ENCODE measurements around the gene NADK.

NADK gene

GRCh38 chr1:1777950-1778662 lies at the start of gene NADK:
Gene NADK, minus strand, starts transcription at chr1:1778470. Its CDS starts 13,064 bp downstream, at chr1:1765406.
- peak; percentile 44 for DNase-seq (ENCODE audit: low spot score)

DNA sequence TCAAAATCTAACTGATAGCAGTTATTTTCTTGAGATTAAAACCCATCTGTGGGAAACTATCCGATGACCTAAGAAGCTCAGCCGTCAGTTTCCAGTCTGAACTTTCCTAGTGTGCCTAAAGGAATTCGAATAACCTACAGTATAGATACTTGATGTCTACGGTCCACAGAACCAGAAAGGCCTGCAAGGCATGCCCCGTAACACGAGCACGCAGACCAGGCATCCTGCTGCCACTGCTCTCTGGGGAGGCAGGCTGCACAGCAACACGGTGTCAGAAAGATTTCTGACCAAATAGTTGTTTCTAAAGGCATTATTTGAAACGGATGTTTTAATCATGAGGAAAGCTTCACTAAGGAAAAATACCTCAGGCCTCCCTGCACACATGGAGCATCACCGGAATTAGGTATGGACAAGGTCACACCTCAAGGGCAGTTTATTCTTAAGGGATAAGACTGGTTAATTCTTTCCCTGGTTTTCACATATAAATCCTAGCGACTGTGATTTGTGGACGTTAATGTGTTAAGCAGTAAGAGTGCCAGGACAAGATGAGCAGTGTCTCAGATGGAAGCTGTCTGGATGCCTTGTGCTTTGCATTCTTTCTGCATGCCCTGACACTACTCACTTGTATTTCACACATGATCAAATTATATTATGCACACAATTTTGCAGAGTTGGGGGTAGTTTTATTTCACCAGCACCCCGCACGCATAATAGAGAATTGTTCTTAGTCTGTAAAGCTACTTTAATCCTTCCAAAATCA lies 49.0 kb upstream of the NADK start:
- no peak for DNase-seq (ENCODE audit: low spot score)

GRCh38 chr1:1826356-1827088 lies 48.3 kb upstream of the NADK start:
- DNase-seq (ENCODE audit: low spot score) = no peak

- no peak for DNase-seq (ENCODE audit: low spot score)
These were observed 46.9 kb upstream of the NADK start for GRCh38 chr1:1825217-1825616.

- DNase-seq (ENCODE audit: low spot score) = no peak
These were observed 41.5 kb upstream of the NADK start for GRCh38 chr1:1819762-1820161.

GRCh38 chr1:1817221-1817620 lies 39.0 kb upstream of the NADK start:
- DNase-seq (ENCODE audit: low spot score) = no peak

GRCh38 chr1:1815606-1816281 lies 37.5 kb upstream of the NADK start:
- no peak for DNase-seq (ENCODE audit: low spot score)

DNA sequence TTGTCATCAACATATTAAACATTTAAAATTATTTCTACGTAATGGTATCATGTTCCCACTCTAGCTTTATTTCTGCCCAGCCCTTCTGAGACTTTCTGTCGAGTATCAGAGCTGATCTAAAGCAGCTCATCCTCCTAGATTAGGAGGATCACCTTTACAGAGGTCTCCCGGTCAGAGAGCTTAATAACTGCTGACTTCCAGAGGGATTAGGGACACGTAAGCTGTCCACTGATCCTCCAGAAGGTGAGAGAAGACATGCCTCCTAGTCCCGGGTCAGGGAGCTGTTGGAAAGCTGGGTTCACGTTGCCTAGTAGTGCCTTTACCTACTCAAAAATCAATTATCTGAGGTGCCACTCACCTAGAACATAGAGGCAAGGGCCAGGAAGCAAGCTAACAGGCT lies 31.2 kb upstream of the NADK start:
- DNase-seq (ENCODE audit: low spot score) = no peak

- DNase-seq (ENCODE audit: low spot score) = no peak
These were observed 29.9 kb upstream of the NADK start for GRCh38 chr1:1808206-1808605.

DNA sequence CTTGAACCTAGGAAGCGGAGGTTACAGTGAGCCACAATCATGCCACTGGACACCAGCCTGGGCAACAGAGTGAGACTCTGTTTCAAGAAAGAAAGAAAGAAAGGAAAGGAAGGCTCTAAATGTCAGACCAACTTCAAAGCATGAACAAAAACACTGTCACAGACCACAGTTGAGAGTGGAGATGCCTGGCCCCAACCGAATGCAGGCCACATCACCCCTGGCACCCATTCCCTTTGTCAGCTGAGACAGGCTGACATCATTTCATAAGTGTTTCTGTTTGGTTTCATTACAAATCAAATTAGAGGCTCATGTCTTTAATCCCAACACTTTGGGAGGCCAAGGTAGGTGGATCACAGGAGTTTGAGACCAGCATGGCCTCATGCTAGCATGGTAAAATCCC lies 28.6 kb upstream of the NADK start:
- DNase-seq (ENCODE audit: low spot score) = no peak

DNA sequence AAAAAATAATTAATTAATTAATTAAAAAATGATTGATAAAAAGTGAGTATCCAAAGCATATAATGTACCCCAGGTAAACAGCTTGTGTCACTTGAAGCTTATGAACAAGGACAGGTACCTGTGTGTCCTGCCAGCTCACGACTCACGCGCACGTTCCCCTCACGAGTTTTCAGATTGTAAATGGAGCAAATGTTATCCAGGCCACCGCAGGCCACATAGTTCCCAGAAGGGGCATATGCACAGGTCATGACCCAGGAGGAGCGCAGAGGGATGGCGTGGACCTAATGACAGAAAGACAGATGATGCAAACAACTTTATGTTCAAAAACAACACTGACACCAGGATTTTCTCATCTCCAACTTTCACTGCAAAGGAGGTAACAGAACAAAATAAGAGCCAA lies 26.0 kb upstream of the NADK start:
- DNase-seq (ENCODE audit: low spot score) = no peak

- DNase-seq (ENCODE audit: low spot score) = no peak
These were observed 24.6 kb upstream of the NADK start for GRCh38 chr1:1802871-1803270.

DNA sequence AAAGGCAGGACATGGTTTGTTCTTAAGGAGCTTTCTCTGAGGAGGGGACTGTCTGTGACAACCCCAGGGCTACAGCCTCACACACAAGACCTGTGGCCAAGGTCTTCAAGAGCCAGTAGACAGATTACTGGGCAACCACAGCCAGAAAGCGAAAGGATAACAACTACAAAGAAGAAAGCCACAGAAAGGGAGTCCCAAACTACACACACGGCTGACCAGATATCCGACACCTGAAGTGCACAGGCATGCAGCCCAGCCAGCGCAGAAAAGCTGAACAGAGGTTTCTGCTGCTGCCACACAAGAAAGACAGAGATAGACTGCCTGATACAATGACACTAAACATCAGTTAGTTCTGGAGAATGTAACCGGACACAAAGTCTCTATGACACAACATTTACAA lies 21.4 kb upstream of the NADK start:
- DNase-seq (ENCODE audit: low spot score) = no peak

DNA sequence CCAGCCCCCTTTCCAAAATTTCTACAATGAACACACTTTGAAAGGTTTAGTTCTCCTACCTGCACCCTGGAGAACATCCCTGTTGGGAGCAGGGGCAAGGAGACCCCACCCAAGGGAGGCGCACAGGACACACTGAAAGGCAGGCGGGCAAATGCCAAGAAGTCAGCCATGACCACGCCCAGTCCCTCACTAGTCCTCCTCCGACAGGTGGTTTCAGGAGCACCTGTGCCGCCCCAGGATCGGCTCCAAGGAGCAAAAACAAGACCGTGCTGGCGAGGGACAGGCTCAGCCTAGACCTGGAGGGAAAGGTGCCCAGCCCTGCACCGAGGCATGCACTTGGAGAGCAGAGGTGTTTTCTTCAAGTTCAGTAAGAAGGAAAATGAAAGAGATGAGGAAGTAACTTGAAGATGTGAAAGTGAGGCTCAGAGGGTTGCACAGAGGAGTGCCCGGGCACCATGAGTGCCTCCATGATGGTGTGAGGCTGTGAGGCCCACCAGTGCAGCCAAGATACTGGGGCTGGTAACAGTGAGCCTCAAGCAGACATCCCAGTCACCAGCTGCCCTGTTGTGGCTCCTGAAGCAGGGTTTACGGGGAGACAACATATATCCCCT lies 19.6 kb upstream of the NADK start:
- DNase-seq (ENCODE audit: low spot score) = no peak

- no peak for DNase-seq (ENCODE audit: low spot score)
These were observed 18.2 kb upstream of the NADK start for GRCh38 chr1:1796466-1796865.

DNA sequence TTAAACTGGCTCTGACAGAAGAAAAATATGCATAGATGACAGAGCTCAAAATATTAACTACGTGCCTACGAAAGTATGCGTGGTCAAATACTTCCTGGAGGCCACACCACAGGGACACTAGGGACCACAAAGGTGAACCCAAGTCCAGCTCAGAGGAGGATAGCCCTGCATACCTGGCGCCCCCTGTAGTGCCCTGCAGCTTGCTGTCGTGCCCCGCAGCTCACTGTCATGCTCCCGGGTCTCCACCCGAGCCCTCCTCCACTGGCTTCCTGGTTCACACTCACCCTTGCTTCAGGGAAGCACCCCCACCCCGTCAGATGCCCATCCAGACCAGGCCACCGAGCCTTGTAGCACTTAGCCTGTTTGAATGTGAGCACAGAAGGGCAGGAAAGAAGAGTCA lies 16.7 kb upstream of the NADK start:
- no peak for DNase-seq (ENCODE audit: low spot score)

- no peak for DNase-seq (ENCODE audit: low spot score)
These were observed 15.4 kb upstream of the NADK start for GRCh38 chr1:1793481-1794244.

- DNase-seq (ENCODE audit: low spot score) = peak; percentile 30
These were observed 10.6 kb upstream of the NADK start for GRCh38 chr1:1788646-1789431.

- no peak for DNase-seq (ENCODE audit: low spot score)
These were observed 9.9 kb upstream of the NADK start for GRCh38 chr1:1788136-1788535.

DNA sequence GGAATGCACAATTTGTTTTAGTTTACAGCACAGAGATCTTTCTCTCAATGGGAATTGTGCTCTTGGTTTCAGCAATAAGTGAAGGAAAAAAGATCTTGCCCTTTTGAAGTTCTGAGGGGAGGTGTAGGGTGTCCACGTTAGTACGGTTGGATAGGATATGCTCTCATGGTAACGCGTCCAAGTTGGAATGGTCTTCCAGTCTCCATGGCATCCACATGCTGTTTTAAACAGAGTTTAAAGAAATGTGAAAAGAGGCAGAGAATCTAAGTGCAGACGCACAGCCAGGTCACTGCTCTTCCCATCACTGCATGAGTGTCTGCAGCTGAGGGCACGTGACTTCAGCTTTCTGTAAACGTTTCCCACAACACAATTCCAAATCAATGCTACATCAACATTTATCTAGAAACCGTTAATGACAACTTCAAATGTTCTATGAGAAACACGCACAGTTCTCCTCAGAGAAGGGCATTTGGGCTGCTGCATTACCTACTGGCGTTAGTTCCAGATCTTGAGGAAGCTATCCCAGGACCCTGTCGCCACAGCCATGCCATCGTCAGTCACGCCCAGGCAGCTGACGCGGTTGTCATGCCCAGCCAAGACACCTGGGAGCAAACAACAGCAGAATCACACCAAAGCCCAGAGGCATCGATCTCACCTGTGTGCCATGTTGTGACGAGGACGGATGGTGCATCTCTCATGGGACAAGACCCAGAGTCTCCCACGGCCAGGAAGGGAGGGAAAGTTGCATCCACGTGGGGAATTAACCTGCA lies 8.8 kb upstream of the NADK start:
- DNase-seq (ENCODE audit: low spot score) = no peak

All from SW480 (cell line).